ENCODE results near the gene PRDM11.
"Not testable (repeated sequence)": the region's sequence is repeated elsewhere in the genome, so short reads cannot be mapped to it uniquely, and the experiment has no call there.

PRDM11 gene

GRCh38 chr11:45146072-45147016 lies at the start of gene PRDM11:
Gene PRDM11 (plus strand): TSS chr11:45146639. CDS start chr11:45181767, 35,128 bp downstream.
- peak; percentile 96 for DNase-seq (ENCODE audit: low read depth, low spot score)

DNA sequence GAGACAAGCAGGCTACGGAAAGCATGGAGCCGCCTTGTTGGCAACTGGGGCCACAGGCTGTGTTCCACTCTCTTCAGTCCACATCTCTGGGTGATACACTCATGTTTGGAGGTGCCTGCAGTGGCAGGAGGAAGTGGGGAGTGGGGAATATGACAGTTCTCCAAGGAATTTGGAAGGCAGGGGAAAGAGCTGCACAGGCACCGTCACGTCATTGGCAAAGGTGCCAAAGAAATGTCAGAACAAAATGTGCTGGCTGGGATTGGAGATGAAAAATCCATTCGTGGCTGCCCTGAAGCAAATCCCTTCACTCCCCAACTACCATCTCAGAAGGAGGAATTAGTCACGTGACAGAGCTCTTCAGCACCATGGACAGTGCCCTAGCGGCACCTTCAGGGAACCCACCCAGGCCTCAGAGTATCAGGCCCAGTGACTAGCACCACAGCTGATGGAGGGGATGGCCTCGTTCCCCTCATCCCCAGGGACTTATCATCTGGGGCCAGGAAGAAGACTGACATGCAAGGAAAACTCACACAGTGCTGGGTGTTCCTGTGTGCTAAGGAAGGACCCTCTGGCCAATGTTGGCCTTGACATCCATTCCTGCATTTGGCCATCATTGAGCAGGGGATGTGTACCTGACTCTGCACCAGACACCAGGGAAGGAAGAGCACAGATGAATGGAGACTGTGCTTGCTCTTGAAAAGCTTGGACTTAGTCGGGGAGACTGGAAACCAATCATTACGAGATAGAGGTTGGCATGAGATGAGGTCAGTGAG lies 48.5 kb upstream of the PRDM11 start:
- DNase-seq (ENCODE audit: low read depth, low spot score): peak; percentile 87

- DNase-seq (ENCODE audit: low read depth, low spot score): no peak
Measured at GRCh38 chr11:45098929-45099328, 47.5 kb upstream of the PRDM11 start.

DNA sequence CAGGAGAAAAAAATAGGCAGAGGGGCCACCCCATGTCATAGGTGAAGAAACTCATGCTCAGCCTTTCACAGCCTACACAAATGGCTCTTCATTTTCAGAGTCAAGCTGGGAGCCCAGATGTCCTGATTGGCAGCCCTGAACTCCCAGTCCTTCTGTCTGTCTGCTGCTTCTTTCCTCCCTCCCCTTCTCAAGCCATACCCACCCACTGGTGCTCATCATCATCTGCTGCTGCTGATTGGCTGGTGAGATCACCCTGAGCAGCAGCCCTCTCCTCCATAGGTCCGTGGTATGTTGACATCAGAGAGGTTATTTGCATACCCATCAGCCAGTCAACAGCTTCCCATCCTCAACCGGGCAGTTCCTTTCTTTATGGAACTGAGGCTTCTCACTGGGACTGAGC lies 46.1 kb upstream of the PRDM11 start:
- no peak for DNase-seq (ENCODE audit: low read depth, low spot score)

GRCh38 chr11:45102361-45102809 lies 44.1 kb upstream of the PRDM11 start:
- no peak for DNase-seq (ENCODE audit: low read depth, low spot score)

- peak; percentile 81 for DNase-seq (ENCODE audit: low read depth, low spot score)
Measured at GRCh38 chr11:45102810-45103621, 43.4 kb upstream of the PRDM11 start.

- no peak for DNase-seq (ENCODE audit: low read depth, low spot score)
Measured at GRCh38 chr11:45104006-45104789, 42.2 kb upstream of the PRDM11 start.

DNA sequence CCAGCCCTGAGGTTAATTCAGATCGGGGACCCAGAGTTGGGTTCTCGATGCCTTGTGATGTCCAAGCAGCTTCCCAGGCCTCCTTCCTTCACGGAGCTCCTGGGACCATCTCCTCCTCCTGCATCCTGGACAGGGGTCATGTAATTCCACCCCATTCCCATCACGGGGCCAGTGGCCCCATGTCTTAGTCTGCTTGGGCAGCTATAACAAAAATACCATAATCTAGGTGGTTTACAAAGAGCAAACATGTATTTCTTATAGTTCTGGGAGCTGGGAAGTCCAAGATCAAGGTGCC lies 41.7 kb upstream of the PRDM11 start:
- no peak for DNase-seq (ENCODE audit: low read depth, low spot score)

GRCh38 chr11:45105233-45105983 lies 41.0 kb upstream of the PRDM11 start:
- DNase-seq (ENCODE audit: low read depth, low spot score): peak; percentile 88

- no peak for DNase-seq (ENCODE audit: low read depth, low spot score)
Measured at GRCh38 chr11:45105984-45106375, 40.5 kb upstream of the PRDM11 start.

DNA sequence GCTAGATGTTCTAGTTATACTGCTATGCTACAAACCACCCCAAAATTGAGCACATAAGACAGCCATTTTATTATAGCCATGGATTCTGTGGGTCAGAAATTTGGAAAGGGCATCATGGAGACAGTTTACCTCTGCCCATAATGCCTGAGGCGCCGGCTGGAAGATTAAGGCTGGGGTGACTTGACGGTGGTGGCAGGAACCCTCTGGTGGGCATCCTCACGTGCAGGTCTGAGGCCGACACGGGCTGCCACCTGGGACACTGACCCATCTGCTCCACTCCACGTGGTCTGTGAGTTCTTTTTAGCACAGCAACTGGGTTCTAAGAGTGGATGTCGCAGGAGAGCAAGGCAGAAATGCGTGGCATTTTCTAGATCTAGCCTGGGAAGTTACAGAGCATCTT lies 40.0 kb upstream of the PRDM11 start:
- DNase-seq (ENCODE audit: low read depth, low spot score): no peak

GRCh38 chr11:45107029-45107428 lies 39.4 kb upstream of the PRDM11 start:
- DNase-seq (ENCODE audit: low read depth, low spot score): no peak

- DNase-seq (ENCODE audit: low read depth, low spot score): no peak
Measured at GRCh38 chr11:45108070-45109064, 38.1 kb upstream of the PRDM11 start.

GRCh38 chr11:45109400-45109799 lies 37.0 kb upstream of the PRDM11 start:
- no peak for DNase-seq (ENCODE audit: low read depth, low spot score)

DNA sequence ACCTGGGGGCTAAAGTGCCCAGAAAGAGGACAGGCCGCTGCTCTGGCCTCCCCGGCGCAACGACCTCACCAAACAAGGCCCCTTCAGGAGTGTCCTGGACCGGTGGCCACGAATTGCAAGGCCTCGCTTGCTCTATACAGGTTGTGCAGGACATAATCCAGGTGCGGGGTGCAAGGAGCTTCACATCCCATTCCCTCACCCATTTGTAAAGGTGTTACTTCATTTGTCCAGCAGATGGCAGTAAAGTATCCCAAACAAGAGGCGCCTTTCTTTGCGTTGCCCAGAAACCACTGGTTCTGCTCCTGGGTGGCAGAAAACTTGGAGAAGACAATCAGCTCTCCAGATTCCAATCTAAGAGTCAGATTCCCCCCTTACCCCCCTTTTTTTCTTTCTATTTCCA lies 35.9 kb upstream of the PRDM11 start:
- DNase-seq (ENCODE audit: low read depth, low spot score): peak; percentile 85

DNA sequence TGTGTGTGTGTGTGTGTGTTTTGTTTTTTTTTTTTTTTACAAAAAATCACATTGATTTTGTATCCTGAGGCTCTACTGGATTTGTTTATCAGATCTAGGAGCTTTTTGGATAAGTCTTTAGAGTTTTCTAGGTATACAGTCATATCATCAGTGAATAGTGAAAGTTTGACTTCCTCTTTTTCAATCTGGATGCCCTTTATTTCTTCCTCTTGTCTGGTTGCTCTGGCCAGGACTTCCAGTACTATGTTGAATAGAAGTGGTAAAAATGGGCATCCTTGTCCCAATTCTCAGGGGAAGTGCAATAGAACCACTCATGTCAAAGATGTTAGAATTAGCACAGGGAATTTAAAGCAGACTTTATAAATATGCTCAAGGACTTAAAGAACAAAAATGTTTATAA lies 32.6 kb upstream of the PRDM11 start:
- DNase-seq (ENCODE audit: low read depth, low spot score): no peak

DNA sequence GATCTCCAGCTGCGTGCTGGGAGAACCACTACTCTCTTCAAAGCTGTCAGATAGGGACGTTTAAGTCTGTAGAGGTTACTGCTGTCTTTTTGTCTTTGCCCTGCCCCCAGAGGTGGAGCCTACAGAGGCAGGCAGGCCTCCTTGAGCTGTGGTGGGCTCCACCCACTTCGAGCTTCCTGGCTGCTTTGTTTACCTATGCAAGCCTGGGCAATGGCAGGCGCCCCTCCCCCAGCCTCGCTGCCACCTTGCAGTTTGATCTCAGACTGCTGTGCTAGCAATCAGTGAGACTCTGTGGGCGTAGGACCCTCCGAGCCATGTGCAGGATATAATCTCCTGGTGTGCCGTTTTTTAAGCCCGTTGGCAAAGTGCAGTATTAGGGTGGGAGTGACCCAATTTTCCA lies 18.6 kb upstream of the PRDM11 start:
- not testable (repeated sequence) for DNase-seq (ENCODE audit: low read depth, low spot score)

DNA sequence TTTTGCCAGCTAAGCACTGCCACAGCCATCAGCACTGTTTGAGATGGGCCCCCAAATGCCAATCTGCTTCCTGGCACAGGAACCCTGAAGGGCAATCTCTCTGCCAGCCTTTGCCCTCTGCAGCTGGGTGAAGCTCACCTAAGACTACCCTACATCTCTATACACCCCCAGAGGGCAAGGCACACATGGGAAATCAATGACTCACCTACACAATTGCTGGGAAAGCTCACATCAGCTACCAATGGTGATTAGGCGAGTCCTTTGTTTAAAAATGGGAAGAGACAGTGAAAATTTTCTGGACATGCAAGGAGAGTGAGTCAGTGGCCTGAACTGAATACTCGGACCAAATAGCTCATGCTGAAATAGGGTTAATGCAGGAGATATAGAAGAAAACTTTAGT lies 12.6 kb upstream of the PRDM11 start:
- peak; percentile 29 for DNase-seq (ENCODE audit: low read depth, low spot score)

DNA sequence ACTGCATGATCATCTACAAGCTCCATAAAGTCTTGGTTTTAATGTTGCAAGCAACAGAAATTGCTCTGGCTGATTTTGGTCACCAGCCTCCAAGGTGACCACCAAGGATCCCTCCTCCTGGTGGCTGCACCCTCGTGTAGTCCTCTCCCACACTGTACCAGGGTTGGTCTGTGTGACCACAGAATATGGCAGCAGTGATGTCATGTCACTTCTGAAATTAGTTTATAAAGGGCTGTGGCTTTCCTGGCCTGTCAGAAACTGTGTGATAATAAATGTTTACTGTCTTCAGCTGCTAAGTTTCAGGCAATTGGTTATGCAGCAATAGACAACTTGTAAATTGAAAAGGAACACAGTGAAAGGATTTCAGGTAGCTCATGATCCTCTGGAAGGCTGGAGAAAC lies 5.3 kb upstream of the PRDM11 start:
- no peak for DNase-seq (ENCODE audit: low read depth, low spot score)

Measured in astrocyte of the hippocampus (primary cell).